ENCODE data around the gene FXN. TPM values are rescaled to one million over a fixed set of nuclear protein-coding genes. Genes with fewer than 3 reads are reported as not detected.

Gene FXN
- total and polyA plus RNA-seq, 11 donors = 14.8 to 40.2 (median 24.1) TPM

DNA sequence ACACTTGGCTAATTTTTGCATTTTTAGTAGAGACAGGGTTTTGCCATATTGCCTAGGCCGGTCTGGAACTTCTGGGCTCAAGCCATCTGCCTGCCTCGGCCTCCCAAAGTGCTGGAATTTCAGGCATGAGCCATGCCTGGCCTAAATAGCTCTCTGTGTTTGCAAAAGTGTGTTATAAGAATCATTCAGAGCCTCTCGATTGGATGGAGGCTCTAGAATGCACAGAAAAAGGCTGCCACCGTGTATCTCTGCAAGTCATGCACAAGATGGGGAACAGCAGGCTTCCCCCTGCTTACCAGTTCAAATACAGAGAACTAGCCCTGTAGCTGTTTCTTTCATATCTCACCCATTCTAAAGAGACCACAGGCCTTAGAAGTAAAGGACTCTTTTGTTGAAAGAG lies 28.3 kb downstream of the FXN start:
- intact Hi-C loops (cut with DNase I) = loop anchor here in 2 of 10 donors (10.0 kb wide), 1 partner anchor 51 kb away; no protein-coding TSS in a partner anchor
- H3K27me3 ChIP-seq = no peaks in the 10 kb centered on the region
- WGBS, 4 donors = 32 to 62% (median 54%) methylated on average over 4 of the region's 4 CpGs
- peaks cover 0 to 17% (median 2%) of the 10 kb centered on the region in 12 donors for H3K4me1 ChIP-seq
- TF ChIP-seq POLR2A (IDR thresholded peaks at IDR 0.05) (no peak), CTCF (IDR thresholded peaks at IDR 0.05) (no peak)
- DNase-seq = no peak
- peaks cover 0 to 42% (median 31%) of the 10 kb centered on the region in 9 donors for H3K36me3 ChIP-seq
- no peak for ATAC-seq
- no peaks in the 10 kb centered on the region for H3K9me3 ChIP-seq
- H3K27ac ChIP-seq = peak overlapping the region in 1 of 12 donors; percentile 18
- H3K4me3 ChIP-seq = no peak overlapping the region

GRCh38 chr9:69065660-69066059 lies 30.1 kb downstream of the FXN start:
- H3K9me3 ChIP-seq = no peaks in the 10 kb centered on the region
- DNase-seq (no peak), ATAC-seq (no peak)
- H3K27me3 ChIP-seq = no peaks in the 10 kb centered on the region
- no peak overlapping the region for H3K4me3 ChIP-seq
- WGBS, 4 donors = 87 to 96% (median 92%) methylated on average over 1 of the region's 1 CpG
- peaks cover 0 to 46% (median 31%) of the 10 kb centered on the region in 9 donors for H3K36me3 ChIP-seq
- H3K27ac ChIP-seq = peak overlapping the region in 1 of 12 donors; percentile 12
- no peak for TF ChIP-seq POLR2A (IDR thresholded peaks at IDR 0.05)
- TF ChIP-seq CTCF (IDR thresholded peaks at IDR 0.05) = no peak
- peaks cover 0 to 23% (median 2%) of the 10 kb centered on the region in 12 donors for H3K4me1 ChIP-seq
- intact Hi-C loops (cut with DNase I) = loop anchor here in 2 of 10 donors (10.0 kb wide), 1 partner anchor 49 kb away; no protein-coding TSS in a partner anchor

DNA sequence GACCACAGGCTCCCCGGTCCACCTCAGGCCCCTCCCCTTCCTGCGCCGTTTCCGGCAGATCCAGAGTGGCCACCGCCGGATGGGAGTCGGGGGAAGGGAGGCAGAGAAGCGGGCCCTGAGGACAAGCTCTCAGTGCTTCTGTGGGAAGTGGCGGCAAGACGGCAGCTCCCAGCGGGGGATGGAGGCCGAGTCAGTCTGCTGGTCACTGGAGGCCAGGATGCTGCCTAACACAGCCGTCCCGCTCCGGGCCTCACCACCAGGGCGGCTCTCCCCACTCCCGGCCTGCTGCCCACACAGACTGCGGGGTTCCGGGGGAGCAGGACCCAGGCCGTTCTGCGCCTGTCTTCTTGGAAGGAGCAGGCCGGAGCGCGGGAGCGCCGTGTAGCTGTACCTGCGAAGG lies 31.4 kb downstream of the FXN start:
- Histone ChIP-seq H3K27ac (no peak overlapping the region), H3K9me3 (no peaks in the 10 kb centered on the region), H3K36me3 (peaks cover 0 to 57% (median 31%) of the 10 kb centered on the region in 9 donors), H3K4me1 (peaks cover 0 to 32% (median 5%) of the 10 kb centered on the region in 12 donors), H3K27me3 (no peaks in the 10 kb centered on the region), H3K4me3 (no peak overlapping the region)
- DNase-seq (no peak), ATAC-seq (no peak)
- 84 to 95% (median 88%) methylated on average over 15 to 27 of the region's 27 CpGs for WGBS, 4 donors
- TF ChIP-seq CTCF (IDR thresholded peaks at IDR 0.05) (no peak), POLR2A (IDR thresholded peaks at IDR 0.05) (no peak)
- intact Hi-C loops (cut with DNase I) = loop anchor here in 2 of 10 donors (10.0 kb wide), 1 partner anchor 48 kb away; no protein-coding TSS in a partner anchor

- Histone ChIP-seq H3K27me3 (no peaks in the 10 kb centered on the region), H3K36me3 (peaks cover 0 to 55% (median 23%) of the 10 kb centered on the region in 9 donors), H3K4me1 (peaks cover 0 to 26% (median 5%) of the 10 kb centered on the region in 12 donors), H3K9me3 (no peaks in the 10 kb centered on the region), H3K27ac (peak overlapping the region in 1 of 12 donors; percentile 23), H3K4me3 (no peak overlapping the region)
- TF ChIP-seq POLR2A (IDR thresholded peaks at IDR 0.05) = no peak
- no peak for ATAC-seq
- DNase-seq = no peak
- intact Hi-C loops (cut with DNase I) = loop anchor here in 4 of 10 donors (5.0 to 10.0 kb wide), 4 partner anchors 52 to 75 kb away; no protein-coding TSS in a partner anchor
- 89 to 96% (median 94%) methylated on average over 7 of the region's 7 CpGs for WGBS, 4 donors
These were observed 34.6 kb downstream of the FXN start for GRCh38 chr9:69070201-69070600.
